Fibroblast of mammary gland (primary cell): ENCODE results near the gene CMTM7.

Experiments used
- DNase-seq: peaks from one replicate; pipeline ENCODE4 v3.0.0-alpha.2; 2010; ENCODE audit warnings: low read depth
- H3K4me3 ChIP-seq: 2 replicates; pipeline ENCODE4 v1.5.1; 2011; ENCODE audit warnings: low read depth, mild to moderate bottlenecking, low read length, moderate library complexity; ENCODE audit not compliant: control insufficient read depth
- CTCF ChIP-seq: conservative IDR thresholded peaks from 2 replicates; pipeline ENCODE4 v1.5.1; 2011; ENCODE audit warnings: low read depth, low read length, inconsistent platforms; ENCODE audit not compliant: control insufficient read depth, insufficient read depth

The CMTM7 gene

GRCh38 chr3:32403663-32404062 lies 12.0 kb downstream of the CMTM7 start:
- no peak for DNase-seq
- no peak overlapping the region for H3K4me3 ChIP-seq
- no peak for TF ChIP-seq CTCF

GRCh38 chr3:32404714-32405113 lies 13.1 kb downstream of the CMTM7 start:
- DNase-seq: no peak
- H3K4me3 ChIP-seq: no peak overlapping the region
- no peak for TF ChIP-seq CTCF

DNA sequence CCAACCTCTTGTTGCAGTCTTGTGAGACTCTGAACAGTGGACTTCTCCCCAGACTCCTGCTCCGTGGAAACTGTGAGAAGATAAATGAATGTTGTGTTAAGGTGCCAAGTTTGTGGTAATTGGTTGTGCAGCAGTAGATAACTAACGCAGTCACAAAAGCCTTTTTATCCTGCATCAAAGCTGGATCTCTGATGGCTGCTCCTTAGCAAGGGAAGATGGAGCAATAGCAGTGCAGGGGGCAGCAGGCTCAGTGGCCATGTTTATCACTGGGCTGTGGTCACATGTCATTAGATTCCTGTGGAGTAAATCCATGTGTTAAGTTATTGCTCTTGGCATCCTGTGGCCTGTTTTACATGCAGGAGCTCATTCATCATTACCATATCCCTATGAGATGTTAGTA lies 13.5 kb downstream of the CMTM7 start:
- no peak for TF ChIP-seq CTCF
- peak; percentile 25 for DNase-seq
- H3K4me3 ChIP-seq: no peak overlapping the region

DNA sequence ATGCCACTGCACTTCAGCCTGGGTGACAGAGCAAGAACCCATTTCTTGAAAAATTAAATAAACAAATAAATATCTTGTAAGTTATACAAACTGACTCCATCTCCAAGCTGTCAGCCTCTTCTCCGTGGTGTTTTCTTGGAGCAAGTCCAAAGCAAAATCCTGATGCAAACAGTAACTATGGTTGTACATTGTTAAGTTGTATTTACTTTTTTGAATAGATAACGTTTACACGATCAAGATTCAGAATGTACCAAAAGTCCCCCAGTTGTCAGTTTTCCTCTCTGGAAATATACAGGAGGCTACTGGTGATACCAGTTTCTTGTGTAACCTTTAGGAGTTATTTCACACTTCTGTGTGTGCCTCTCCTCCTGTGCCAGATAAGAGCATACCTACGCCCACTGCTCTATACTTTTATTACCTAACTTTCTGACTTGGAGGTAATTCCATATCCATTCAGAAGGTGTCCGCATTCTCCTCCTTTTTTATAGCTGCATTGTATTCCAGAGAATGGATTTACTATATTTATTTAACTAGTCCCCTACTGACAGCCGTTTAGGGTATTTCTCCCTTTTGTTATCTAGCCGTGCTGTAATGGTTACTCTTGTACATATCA lies 14.2 kb downstream of the CMTM7 start:
- no peak for DNase-seq
- no peak overlapping the region for H3K4me3 ChIP-seq
- no peak for TF ChIP-seq CTCF

GRCh38 chr3:32406486-32407408 lies 15.1 kb downstream of the CMTM7 start:
- H3K4me3 ChIP-seq: no peak overlapping the region
- DNase-seq: no peak
- no peak for TF ChIP-seq CTCF

- H3K4me3 ChIP-seq: no peak overlapping the region
- DNase-seq: no peak
- TF ChIP-seq CTCF: no peak
Measured at GRCh38 chr3:32410367-32411246, 19.0 kb downstream of the CMTM7 start.
